Subcutaneous adipose tissue (tissue), 4 donors: ENCODE measurements around the gene RNASE12. TPM values are rescaled to one million over a fixed set of nuclear protein-coding genes. Genes with fewer than 3 reads are reported as not detected.

ENCODE experiments used
- total RNA-seq, 4 donors: library from RNA; depleted of rRNA; stranded (reverse); fragments of >200 nt; gene quantifications; one replicate each; pipeline ENCODE4 v1.1.0, GENCODE V29; 2016
- TF ChIP-seq, protein P1 (sequence below): fragments of 450-650 bp; IDR thresholded peaks from one replicate; pipeline ENCODE4 v1.5.1; 2016; ENCODE audit warnings: low read depth, mild to moderate bottlenecking, control low read depth, antibody characterized with exemption, moderate library complexity

RNASE12 gene
- total RNA-seq, 4 donors from 2014 or later = not detected

DNA sequence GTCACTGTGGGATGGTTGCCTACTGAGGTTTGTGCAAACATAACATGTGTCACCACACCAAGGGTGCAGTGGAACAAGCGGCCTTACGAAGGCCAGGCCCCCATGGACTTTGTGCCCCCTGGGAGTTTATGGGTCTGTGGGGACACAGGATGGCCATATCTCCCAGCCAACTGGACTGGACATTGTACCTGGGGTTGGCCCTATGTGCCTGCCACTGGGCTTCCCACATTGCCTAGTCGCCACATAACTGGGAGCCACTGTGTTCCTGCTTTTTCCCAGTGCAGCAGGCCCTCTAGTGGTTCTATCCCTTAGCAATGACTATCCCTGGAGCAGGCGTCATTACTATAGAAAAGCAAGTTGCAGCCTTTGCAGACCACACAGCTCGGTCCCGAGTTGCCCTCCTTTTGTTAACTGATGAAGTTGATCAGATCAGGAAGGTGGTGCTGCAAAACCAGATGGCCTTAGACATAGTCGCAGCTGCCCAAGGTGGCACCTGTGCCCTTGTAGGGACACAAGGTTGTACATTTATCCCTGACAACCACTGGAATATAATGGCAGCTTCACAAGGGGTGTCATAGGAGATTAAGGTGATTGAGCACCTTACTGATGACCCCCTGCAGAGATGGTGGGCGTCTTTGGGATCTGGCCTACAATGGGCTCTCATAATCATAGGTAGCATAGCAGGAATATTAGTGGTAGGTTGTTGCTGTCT lies 15.2 kb upstream of the RNASE12 start:
- TF ChIP-seq, protein P1, sequence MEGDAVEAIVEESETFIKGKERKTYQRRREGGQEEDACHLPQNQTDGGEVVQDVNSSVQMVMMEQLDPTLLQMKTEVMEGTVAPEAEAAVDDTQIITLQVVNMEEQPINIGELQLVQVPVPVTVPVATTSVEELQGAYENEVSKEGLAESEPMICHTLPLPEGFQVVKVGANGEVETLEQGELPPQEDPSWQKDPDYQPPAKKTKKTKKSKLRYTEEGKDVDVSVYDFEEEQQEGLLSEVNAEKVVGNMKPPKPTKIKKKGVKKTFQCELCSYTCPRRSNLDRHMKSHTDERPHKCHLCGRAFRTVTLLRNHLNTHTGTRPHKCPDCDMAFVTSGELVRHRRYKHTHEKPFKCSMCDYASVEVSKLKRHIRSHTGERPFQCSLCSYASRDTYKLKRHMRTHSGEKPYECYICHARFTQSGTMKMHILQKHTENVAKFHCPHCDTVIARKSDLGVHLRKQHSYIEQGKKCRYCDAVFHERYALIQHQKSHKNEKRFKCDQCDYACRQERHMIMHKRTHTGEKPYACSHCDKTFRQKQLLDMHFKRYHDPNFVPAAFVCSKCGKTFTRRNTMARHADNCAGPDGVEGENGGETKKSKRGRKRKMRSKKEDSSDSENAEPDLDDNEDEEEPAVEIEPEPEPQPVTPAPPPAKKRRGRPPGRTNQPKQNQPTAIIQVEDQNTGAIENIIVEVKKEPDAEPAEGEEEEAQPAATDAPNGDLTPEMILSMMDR = no peak

DNA sequence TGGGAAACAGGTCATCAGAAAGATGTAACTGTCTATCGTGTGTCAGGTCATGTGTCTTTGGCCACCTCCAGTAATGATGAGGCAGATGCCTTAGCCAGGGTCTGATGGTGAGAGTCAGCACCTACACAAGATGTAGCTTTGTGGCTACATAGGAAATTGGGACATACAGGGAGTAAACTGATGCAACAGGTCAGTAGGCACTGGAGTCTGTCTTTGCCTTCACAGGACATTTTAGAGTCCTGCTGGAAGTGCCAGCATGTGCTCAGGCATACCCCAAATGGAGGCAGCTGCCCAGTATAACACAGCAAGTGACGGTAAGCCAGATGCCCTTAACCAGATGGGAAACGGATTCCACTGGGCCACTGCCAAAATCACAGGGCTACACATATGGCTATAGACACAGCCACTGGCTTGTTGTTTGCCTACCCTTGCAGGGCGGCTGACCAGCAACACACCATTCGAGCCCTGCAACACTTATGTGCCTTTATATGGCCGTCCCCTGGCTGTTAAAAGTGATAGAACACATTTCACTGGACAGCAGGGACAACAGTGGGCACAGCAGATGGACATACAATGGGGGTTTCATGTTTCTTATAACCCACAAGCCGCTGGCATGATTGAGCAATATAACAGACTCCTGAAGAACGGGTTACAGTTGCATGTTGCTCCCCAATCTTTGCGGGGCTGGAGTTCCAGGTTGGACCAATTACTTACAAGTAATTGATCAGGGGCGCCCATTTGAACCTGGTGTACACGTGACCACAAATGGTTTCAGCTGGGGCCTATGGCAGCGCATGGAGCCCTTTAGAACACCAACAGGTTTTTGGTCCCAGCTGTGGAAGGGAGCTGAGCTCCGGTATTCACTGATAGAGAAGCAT lies 12.9 kb upstream of the RNASE12 start:
- TF ChIP-seq, protein P1 = no peak

DNA sequence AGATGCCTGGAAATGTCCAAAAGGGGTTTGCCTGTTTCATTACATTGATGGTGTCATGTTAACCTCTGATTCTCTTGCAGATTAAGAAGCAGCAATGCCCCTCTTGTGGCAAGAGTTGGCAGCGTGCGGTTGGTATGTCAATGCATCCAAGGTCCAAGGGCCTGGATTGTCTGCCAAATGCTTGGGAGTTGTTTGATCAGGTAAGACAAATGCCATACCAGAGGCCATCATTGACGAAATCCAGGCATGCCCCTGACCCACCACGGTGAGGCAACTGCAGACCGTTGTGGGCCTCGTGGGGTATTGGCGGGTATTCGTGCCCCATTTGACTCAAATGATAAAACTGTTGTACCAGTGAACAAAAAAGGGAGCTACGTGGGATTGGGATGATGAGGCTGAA lies 11.4 kb upstream of the RNASE12 start:
- TF ChIP-seq, protein P1 = no peak

DNA sequence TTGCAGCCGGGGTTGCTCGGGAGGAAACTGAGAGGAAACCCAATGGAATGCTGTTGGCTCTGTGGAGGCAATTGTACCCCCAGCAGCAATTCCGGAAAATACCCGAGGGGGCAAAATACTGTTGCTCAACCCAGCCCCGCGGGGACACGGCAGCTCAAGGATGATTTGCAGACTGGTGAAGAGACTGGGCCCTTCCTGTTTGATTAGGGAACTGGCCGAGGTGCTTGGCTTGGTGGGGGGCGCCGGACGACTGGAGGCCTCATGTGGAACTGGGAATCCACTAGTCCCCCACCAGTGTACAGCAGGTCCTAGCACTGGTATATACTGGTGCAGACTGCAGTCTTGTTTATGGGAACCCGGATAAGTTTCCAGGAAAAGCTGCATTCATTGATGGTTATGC lies 10.3 kb upstream of the RNASE12 start:
- TF ChIP-seq, protein P1 = no peak

DNA sequence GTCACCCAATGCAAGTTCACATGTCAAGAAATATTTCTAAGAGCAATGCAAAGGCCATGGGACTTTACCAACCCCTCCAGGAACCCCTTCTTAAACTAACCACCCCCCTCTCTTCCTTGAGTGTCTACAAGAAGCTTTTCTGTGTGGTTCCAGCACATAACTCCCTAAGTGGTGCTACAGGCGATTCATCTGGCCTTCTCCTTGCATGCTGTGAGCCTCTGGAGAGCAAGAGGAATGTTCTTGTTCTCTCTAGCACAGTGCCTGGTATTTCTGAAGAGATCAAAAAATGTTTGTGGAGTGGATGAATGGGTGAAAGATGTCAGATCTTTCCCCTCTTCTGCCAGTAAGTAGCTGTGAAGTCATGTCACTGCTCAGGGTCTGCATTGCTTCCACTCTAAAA lies 5.9 kb upstream of the RNASE12 start:
- TF ChIP-seq, protein P1 = no peak

DNA sequence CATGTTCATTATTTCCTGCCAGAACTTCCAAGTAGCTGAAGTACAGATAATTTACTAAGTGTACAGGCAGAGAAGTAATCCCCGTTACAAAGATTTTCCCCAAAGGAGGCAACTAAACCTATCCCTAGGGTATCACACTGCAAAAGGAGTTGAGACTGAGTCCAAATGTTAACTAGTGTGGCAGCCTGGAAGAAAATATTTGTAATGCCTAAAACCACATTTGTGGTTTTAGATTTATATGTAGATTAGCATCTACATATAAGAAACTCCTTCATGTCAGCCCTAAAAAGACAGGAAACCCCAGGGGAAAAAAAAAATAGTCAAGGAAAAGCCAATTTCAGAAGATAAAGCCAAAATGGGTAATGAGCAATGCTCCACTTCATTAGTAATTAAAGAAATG lies 1.4 kb upstream of the RNASE12 start:
- TF ChIP-seq, protein P1 = no peak

DNA sequence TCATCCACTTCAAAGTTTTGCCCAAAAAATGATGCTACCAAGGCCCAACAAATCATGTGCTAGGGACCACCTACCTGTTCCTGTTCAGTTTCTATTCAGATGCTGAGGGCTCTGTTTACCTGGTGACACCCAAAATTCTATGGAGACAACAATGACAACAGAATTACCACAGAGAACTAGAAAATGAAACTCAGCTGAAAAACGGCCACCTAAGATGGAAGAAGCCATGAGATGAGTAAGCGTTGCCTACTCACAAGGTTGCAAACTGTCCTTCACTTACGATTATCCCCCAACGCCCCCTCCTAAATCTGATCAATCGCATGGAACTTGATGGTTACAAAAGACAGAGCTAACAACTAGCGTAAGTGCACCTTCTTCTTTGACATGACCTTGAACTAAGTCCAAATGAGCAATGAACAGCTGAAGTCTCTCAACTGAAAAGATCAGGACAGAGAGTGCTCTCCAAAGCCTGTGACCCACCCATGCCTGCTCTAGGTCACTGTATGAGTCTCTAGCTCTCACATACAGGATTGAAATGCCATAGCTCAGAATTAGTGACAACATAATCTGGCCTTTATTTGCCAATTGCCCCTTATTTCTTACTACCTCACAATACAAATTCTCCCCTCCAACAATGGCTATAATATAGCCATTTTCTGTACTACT lies 3.6 kb downstream of the RNASE12 start, which contains the start of gene RNASE11:
Gene RNASE11 (minus strand): TSS at position 513 of the 666 bp plus-strand sequence.
- TF ChIP-seq, protein P1 = no peak
